Mammary epithelial cell (primary cell): Measurements from ENCODE around the gene NPEPPS.

Source experiments
- EZH2 ChIP-seq: IDR thresholded peaks from 2 replicates; pipeline ENCODE4 v1.6.1; 2012; ENCODE audit warnings: low read length, inconsistent platforms, borderline replicate concordance
- TF ChIP-seq, protein P1 (sequence below), 2 donors: IDR thresholded peaks in 1 of 2; conservative IDR thresholded peaks in 1 of 2; 2 replicates each; pipeline ENCODE4 v1.5.1; 2011 to 2012; ENCODE audit warnings: inconsistent platforms in 2 of 2, low read length in 2 of 2, mild to moderate bottlenecking in 2 of 2, control low read depth in 1 of 2, low read depth in 1 of 2; ENCODE audit not compliant: insufficient read depth in 1 of 2; ENCODE audit errors: extremely low read depth in 1 of 2

DNA sequence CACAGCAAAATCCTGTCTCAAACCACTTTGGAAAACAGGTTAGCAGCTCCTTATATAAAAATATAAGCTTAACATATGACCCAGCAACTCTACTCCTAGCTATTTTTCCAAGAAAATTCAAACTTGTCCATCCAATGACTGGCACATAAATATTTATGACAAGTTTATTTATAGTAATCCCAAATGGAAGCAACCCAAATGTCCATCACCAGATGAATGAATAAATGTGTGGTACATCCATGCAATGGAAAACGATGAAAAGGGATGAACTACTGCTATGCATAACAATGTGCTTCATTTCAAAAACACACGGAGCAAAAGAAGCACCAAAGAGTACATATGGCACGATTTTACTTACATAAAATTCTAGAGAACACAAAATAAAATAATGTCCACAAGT is 109.2 kb downstream of the NPEPPS start:
- TF ChIP-seq, protein P1, sequence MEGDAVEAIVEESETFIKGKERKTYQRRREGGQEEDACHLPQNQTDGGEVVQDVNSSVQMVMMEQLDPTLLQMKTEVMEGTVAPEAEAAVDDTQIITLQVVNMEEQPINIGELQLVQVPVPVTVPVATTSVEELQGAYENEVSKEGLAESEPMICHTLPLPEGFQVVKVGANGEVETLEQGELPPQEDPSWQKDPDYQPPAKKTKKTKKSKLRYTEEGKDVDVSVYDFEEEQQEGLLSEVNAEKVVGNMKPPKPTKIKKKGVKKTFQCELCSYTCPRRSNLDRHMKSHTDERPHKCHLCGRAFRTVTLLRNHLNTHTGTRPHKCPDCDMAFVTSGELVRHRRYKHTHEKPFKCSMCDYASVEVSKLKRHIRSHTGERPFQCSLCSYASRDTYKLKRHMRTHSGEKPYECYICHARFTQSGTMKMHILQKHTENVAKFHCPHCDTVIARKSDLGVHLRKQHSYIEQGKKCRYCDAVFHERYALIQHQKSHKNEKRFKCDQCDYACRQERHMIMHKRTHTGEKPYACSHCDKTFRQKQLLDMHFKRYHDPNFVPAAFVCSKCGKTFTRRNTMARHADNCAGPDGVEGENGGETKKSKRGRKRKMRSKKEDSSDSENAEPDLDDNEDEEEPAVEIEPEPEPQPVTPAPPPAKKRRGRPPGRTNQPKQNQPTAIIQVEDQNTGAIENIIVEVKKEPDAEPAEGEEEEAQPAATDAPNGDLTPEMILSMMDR (conservative IDR thresholded peaks at IDR 0.05 in 1 of 2, IDR thresholded peaks at IDR 0.05 in 1 of 2; ENCODE audit: extremely low read depth in 1 of 2, insufficient read depth in 1 of 2, low read depth in 1 of 2, low read length in 2 of 2) = no peak
- no peak for TF ChIP-seq EZH2
